IMR-90 (cell line): ENCODE data around the gene PIR. TPM values are rescaled to one million over a fixed set of nuclear protein-coding genes. Genes with fewer than 3 reads are reported as not detected.

Source experiments
- ATAC-seq: fragments of 200-7000 bp; cut with Tn5 transposase; 2 replicates; pipeline ENCODE4 v1.9.1; 2020; ENCODE audit warnings: low read depth, mild to moderate bottlenecking, moderate library complexity
- BruUV-seq: library from RNA; stranded (reverse); fragments of 400-500 nt; replicated peaks from 2 replicates; lab custom pipeline; 2021; lab: Mats Ljungman, UMichigan
- CTCF ChIA-PET: fragments of 300-600 bp; formaldehyde crosslinking; extraction: SDS; loops from one replicate; lab custom pipeline; 2021; ENCODE audit warnings: antibody characterized with exemption; lab: Yijun Ruan, JAX
- POLR2A ChIA-PET: fragments of 300-600 bp; sonication (Branson Sonifier 250); formaldehyde crosslinking; loops from one replicate; lab custom pipeline; 2022; ENCODE audit warnings: antibody characterized with exemption; ENCODE audit not compliant: unreplicated experiment; lab: Charles Lee
- DNase-seq: peaks from one replicate; pipeline ENCODE4 v3.0.0; 2013
- H2AFZ ChIP-seq: replicated peaks from 2 replicates; pipeline ENCODE3; 2013; ENCODE audit warnings: low read length, mild to moderate bottlenecking; ENCODE audit not compliant: poor library complexity
- H2AK5ac ChIP-seq: 2 replicates; pipeline ENCODE4 v1.6.1; 2013; ENCODE audit warnings: low read depth, low read length, inconsistent platforms
- H2AK9ac ChIP-seq: replicated peaks from 2 replicates; pipeline ENCODE3; 2013; ENCODE audit warnings: mild to moderate bottlenecking, low read depth, low read length, moderate library complexity; ENCODE audit not compliant: poor library complexity
- H2BK120ac ChIP-seq: 2 replicates; pipeline ENCODE4 v1.6.1; 2013; ENCODE audit warnings: low read depth, low read length, inconsistent platforms
- H2BK15ac ChIP-seq: 3 replicates; pipeline ENCODE4 v1.6.1; 2013; ENCODE audit warnings: low read depth, low read length, inconsistent platforms
- H2BK20ac ChIP-seq: 2 replicates; pipeline ENCODE4 v1.6.1; 2013; ENCODE audit warnings: low read depth, mild to moderate bottlenecking, inconsistent platforms, low read length, moderate library complexity
- H2BK5ac ChIP-seq: 2 replicates; pipeline ENCODE4 v1.6.1; 2013; ENCODE audit warnings: mild to moderate bottlenecking, low read depth, low read length, inconsistent platforms; ENCODE audit not compliant: poor library complexity, severe bottlenecking
- H3K14ac ChIP-seq: replicated peaks from 2 replicates; pipeline ENCODE4 v1.6.1; 2013; ENCODE audit warnings: low read depth, low read length, inconsistent platforms
- H3K18ac ChIP-seq: 2 replicates; pipeline ENCODE4 v1.6.1; 2013; ENCODE audit warnings: low read depth, low read length, control low read depth
- H3K23ac ChIP-seq: 2 replicates; pipeline ENCODE4 v1.6.1; 2013; ENCODE audit warnings: low read depth, low read length, inconsistent platforms
- H3K27ac ChIP-seq: 2 replicates; pipeline ENCODE4 v1.5.1; 2013; ENCODE audit warnings: mild to moderate bottlenecking, control low read depth, low read length; ENCODE audit not compliant: insufficient read depth
- H3K27me3 ChIP-seq: 2 replicates; pipeline ENCODE4 v1.6.1; 2013; ENCODE audit warnings: low read length; ENCODE audit not compliant: control insufficient read depth, insufficient read depth
- H3K36me3 ChIP-seq: 2 replicates; pipeline ENCODE4 v1.6.1; 2013; ENCODE audit warnings: low read length, mixed read lengths; ENCODE audit not compliant: control insufficient read depth, insufficient read depth
- H3K4ac ChIP-seq: 2 replicates; pipeline ENCODE4 v1.6.1; 2013; ENCODE audit warnings: low read depth, low read length, inconsistent platforms
- H3K4me1 ChIP-seq: 2 replicates; pipeline ENCODE4 v1.6.1; 2013; ENCODE audit warnings: low read length, mixed read lengths; ENCODE audit not compliant: control insufficient read depth, insufficient read depth
- H3K4me2 ChIP-seq: 2 replicates; pipeline ENCODE4 v1.6.1; 2013; ENCODE audit warnings: low read depth, mild to moderate bottlenecking, control low read depth, low read length, moderate library complexity
- H3K4me3 ChIP-seq: 2 replicates; pipeline ENCODE4 v1.5.1; 2013; ENCODE audit warnings: low read depth, mild to moderate bottlenecking, control low read depth, low read length, moderate library complexity; ENCODE audit not compliant: insufficient read depth
- H3K56ac ChIP-seq: 2 replicates; pipeline ENCODE4 v1.6.1; 2013; ENCODE audit warnings: low read length, inconsistent platforms; ENCODE audit not compliant: insufficient read depth; ENCODE audit errors: extremely low read depth
- H3K79me1 ChIP-seq, 2 experiments: 2 replicates each; pipeline ENCODE4 v1.6.1; 2013; ENCODE audit warnings: low read length in 2 of 2, inconsistent platforms in 1 of 2, low read depth in 1 of 2
- H3K9ac ChIP-seq: 2 replicates; pipeline ENCODE4 v1.6.1; 2013; ENCODE audit warnings: low read depth, low read length, control low read depth
- H3K9me1 ChIP-seq: 2 replicates; pipeline ENCODE4 v1.6.1; 2013; ENCODE audit warnings: low read length, inconsistent platforms; ENCODE audit not compliant: insufficient read depth
- H3K9me3 ChIP-seq: 2 replicates; pipeline ENCODE4 v1.6.1; 2013; ENCODE audit warnings: low read length; ENCODE audit not compliant: control insufficient read depth, insufficient read depth
- H4K20me1 ChIP-seq: 2 replicates; pipeline ENCODE4 v1.6.1; 2013; ENCODE audit warnings: low read length, inconsistent platforms; ENCODE audit not compliant: insufficient read depth
- H4K5ac ChIP-seq: 2 replicates; pipeline ENCODE4 v1.6.1; 2013; ENCODE audit warnings: mild to moderate bottlenecking, low read depth, low read length, control low read depth
- H4K8ac ChIP-seq, 2 experiments: 2 replicates each; pipeline ENCODE4 v1.6.1; 2013; ENCODE audit warnings: low read depth in 2 of 2, low read length in 2 of 2, control low read depth in 1 of 2, inconsistent platforms in 1 of 2
- H4K91ac ChIP-seq: 2 replicates; pipeline ENCODE4 v1.6.1; 2013; ENCODE audit warnings: low read depth, low read length, inconsistent platforms; ENCODE audit not compliant: insufficient read depth
- BHLHE40 ChIP-seq: fragments of 150-350 bp; IDR thresholded peaks from 2 replicates; pipeline ENCODE4 v1.6.1; 2016; ENCODE audit warnings: mild to moderate bottlenecking, low read depth, low read length
- CEBPB ChIP-seq: IDR thresholded peaks from 2 replicates; pipeline ENCODE4 v1.6.1; 2012; ENCODE audit warnings: low read depth, low read length, improper control_type of control experiment
- CHD1 ChIP-seq: IDR thresholded peaks from 2 replicates; pipeline ENCODE4 v1.6.1; 2012; ENCODE audit warnings: low read depth, low read length, improper control_type of control experiment
- ELK1 ChIP-seq: fragments of 150-350 bp; IDR thresholded peaks from 2 replicates; pipeline ENCODE4 v1.6.1; 2016; ENCODE audit warnings: low read depth, mild to moderate bottlenecking, low read length, moderate library complexity, borderline replicate concordance
- FOS ChIP-seq: fragments of 150-350 bp; IDR thresholded peaks from 2 replicates; pipeline ENCODE4 v1.6.1; 2016; ENCODE audit warnings: low read depth, low read length
- MAFK ChIP-seq: IDR thresholded peaks from 2 replicates; pipeline ENCODE4 v1.6.1; 2012; ENCODE audit warnings: low read depth, low read length, improper control_type of control experiment
- MAZ ChIP-seq: IDR thresholded peaks from 2 replicates; pipeline ENCODE4 v1.6.1; 2012; ENCODE audit warnings: low read depth, mild to moderate bottlenecking, low read length, improper control_type of control experiment, moderate library complexity, borderline replicate concordance
- NFE2L2 ChIP-seq: fragments of 150-350 bp; IDR thresholded peaks from 2 replicates; pipeline ENCODE4 v1.6.1; 2016; ENCODE audit warnings: low read depth, mild to moderate bottlenecking, low read length
- RAD21 ChIP-seq: IDR thresholded peaks from 2 replicates; pipeline ENCODE4 v1.6.1; 2012; ENCODE audit warnings: low read length, improper control_type of control experiment
- RCOR1 ChIP-seq: IDR thresholded peaks from 2 replicates; pipeline ENCODE4 v1.6.1; 2012; ENCODE audit warnings: mild to moderate bottlenecking, low read length, improper control_type of control experiment; ENCODE audit not compliant: insufficient replicate concordance
- RFX5 ChIP-seq: IDR thresholded peaks from 2 replicates; pipeline ENCODE4 v1.8.0; 2012; ENCODE audit warnings: low read depth, mild to moderate bottlenecking, low read length, moderate library complexity
- SMC3 ChIP-seq: fragments of 150-350 bp; IDR thresholded peaks from 2 replicates; pipeline ENCODE4 v1.6.1; 2016; ENCODE audit warnings: low read depth, mild to moderate bottlenecking, antibody characterized with exemption, low read length, moderate library complexity
- WGBS, 2 experiments: methylation state at CpG; one replicate each; pipeline versions ENCODE4 v1.1.5 to v1.1.7; 2013; ENCODE audit warnings: missing lambda C conversion rate in 2 of 2; ENCODE audit not compliant: insufficient read length in 1 of 2; ENCODE audit errors: extremely low coverage in 2 of 2; 5-methylcytosine and 5-hydroxymethylcytosine counted together
- dilution Hi-C: fragments of 300-500 bp; cut with HindIII; formaldehyde crosslinking; loops from one replicate; pipeline ENCODE4 v1.14.3; 2018; ENCODE audit warnings: low sequenced_read_pairs; ENCODE audit not compliant: unreplicated experiment
- in situ Hi-C: fragments of 300-500 bp; cut with MboI; formaldehyde crosslinking; loops from 3 replicates; pipeline ENCODE4 v1.14.3; 2019; ENCODE audit warnings: low sequenced_read_pairs, inconsistent platforms, mixed read lengths
- intact Hi-C: fragments of 100-400 bp; cut with micrococcal nuclease; formaldehyde crosslinking; loops from 2 replicates; pipeline ENCODE4 v1.10.0; 2022
- polyA plus RNA-seq, 3 experiments: library from polyadenylated mRNA; depleted of rRNA; stranded (reverse); fragments of >200 nt; gene quantifications; 2 replicates each; pipeline ENCODE4 v1.2.3, GENCODE V29; 2012; ENCODE audit warnings: low replicate concordance in 1 of 3
- total RNA-seq: library from RNA; depleted of rRNA; stranded (reverse); fragments of >200 nt; gene quantifications from 2 replicates; pipeline ENCODE4 v1.2.3, GENCODE V29; 2012
- TF ChIP-seq, protein P1 (sequence below): conservative IDR thresholded peaks from 2 replicates; pipeline ENCODE4 v1.5.1; 2012; ENCODE audit warnings: mild to moderate bottlenecking, low read depth, low read length, improper control_type of control experiment
- TF ChIP-seq, protein P2 (sequence below): fragments of 150-350 bp; IDR thresholded peaks from 2 replicates; pipeline ENCODE4 v1.6.1; 2017; ENCODE audit warnings: mild to moderate bottlenecking, antibody characterized with exemption, low read length, low read depth

The PIR gene
- total and polyA plus RNA-seq, 2 of the 4 experiments (the other 2 are of a cell fraction) = 5.7 to 8.7 TPM

DNA sequence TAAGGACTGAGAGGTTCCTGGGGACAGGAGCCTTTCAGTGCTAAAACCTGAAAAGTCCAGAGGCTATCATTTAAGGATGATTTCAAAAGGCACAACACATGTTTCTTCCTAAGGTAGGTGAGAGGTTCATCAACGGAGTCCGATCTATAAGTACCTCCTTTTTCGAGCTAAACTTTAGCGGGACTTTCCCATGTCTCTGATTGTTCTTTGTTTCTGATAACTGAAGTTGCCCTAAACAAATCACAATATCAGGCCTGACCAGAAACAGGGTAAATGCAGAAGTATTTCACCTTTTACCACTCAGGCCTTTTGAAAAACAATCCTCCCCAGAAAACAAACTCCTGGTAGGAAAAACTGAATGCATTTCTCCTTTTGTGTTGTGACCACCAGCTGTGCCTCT, 17.6 kb downstream of the PIR start:
- Histone ChIP-seq H3K23ac (no peak overlapping the region), H2AFZ (no peak overlapping the region), H3K9me1 (no peaks in the 10 kb centered on the region), H3K18ac (no peak overlapping the region), H3K4me2 (no peak overlapping the region), H2BK15ac (no peak overlapping the region), H3K79me1 (no peaks in the 10 kb centered on the region), H3K36me3 (no peaks in the 10 kb centered on the region), H2AK5ac (no peak overlapping the region), H3K9me3 (no peaks in the 10 kb centered on the region), H3K4me3 (no peak overlapping the region), H3K4ac (no peak overlapping the region), H2BK5ac (no peak overlapping the region), H3K56ac (no peak overlapping the region), H4K8ac (no peak overlapping the region), H2AK9ac (no peak overlapping the region), H3K27ac (no peak overlapping the region), H3K9ac (no peak overlapping the region), H3K4me1 (no peaks in the 10 kb centered on the region), H4K20me1 (no peaks in the 10 kb centered on the region), H2BK120ac (no peak overlapping the region), H3K14ac (no peak overlapping the region), H3K27me3 (no peaks in the 10 kb centered on the region; the same call in 1 of the 2 replicates), H2BK20ac (no peak overlapping the region), H4K91ac (no peak overlapping the region), H4K5ac (no peak overlapping the region)
- ATAC-seq (no peak), DNase-seq (no peak)
- TF ChIP-seq FOS (no peak), CHD1 (no peak), RCOR1 (no peak), RAD21 (no peak), SMC3 (no peak), RFX5 (no peak), ELK1 (no peak), MAZ (no peak), MAFK (no peak), CEBPB (no peak), BHLHE40 (no peak), NFE2L2 (no peak)
- TF ChIP-seq, protein P1, sequence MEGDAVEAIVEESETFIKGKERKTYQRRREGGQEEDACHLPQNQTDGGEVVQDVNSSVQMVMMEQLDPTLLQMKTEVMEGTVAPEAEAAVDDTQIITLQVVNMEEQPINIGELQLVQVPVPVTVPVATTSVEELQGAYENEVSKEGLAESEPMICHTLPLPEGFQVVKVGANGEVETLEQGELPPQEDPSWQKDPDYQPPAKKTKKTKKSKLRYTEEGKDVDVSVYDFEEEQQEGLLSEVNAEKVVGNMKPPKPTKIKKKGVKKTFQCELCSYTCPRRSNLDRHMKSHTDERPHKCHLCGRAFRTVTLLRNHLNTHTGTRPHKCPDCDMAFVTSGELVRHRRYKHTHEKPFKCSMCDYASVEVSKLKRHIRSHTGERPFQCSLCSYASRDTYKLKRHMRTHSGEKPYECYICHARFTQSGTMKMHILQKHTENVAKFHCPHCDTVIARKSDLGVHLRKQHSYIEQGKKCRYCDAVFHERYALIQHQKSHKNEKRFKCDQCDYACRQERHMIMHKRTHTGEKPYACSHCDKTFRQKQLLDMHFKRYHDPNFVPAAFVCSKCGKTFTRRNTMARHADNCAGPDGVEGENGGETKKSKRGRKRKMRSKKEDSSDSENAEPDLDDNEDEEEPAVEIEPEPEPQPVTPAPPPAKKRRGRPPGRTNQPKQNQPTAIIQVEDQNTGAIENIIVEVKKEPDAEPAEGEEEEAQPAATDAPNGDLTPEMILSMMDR = no peak
- TF ChIP-seq, protein P2, sequence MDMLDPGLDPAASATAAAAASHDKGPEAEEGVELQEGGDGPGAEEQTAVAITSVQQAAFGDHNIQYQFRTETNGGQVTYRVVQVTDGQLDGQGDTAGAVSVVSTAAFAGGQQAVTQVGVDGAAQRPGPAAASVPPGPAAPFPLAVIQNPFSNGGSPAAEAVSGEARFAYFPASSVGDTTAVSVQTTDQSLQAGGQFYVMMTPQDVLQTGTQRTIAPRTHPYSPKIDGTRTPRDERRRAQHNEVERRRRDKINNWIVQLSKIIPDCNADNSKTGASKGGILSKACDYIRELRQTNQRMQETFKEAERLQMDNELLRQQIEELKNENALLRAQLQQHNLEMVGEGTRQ = no peak
- no CpG with 5 or more reads among the region's 4 CpGs for WGBS, 2 experiments
- in situ Hi-C loops (loop anchor here (25.0 kb wide), 1 partner anchor 1212 kb away; no protein-coding TSS in a partner anchor), dilution Hi-C loops (no loop called here), intact Hi-C loops (loop anchor here (10.0 kb wide), 1 partner anchor 1219 kb away; no protein-coding TSS in a partner anchor)
- BruUV-seq = no TSS peak
- ChIA-PET CTCF (no interaction called here), POLR2A (no interaction called here)
